ENCODE results near the gene PTGER2. TPM values are rescaled to one million over a fixed set of nuclear protein-coding genes. Genes with fewer than 3 reads are reported as not detected.
A peak's percentile ranks its signal among the peaks of the same experiment; 100 is the strongest.

PTGER2 gene
- total and polyA plus RNA-seq, 3 experiments from 2014 or later: 34.4 to 289 (median 35.6) TPM

DNA sequence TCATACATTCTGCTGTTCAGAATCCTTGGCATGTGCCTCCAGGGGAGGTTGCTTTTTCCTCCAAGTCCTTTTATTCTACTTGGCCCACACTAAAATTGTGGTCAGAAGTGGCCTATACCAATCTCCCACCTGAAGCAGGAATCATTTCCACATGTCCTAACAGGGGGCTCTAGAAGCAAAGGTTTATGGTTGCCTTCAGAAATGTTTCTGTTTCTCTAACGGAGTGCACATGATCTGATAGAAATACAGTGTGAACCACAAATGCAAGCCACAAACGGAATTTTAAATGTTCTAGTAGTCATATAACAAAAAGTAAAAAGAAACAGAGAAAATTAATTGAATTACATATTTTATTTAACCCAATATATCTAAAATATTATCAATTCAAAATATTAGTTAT is 4.0 kb downstream of the PTGER2 start:
- ChIA-PET CTCF (interaction anchor here (1.0 to 3.9 kb wide), 5 partner anchors 12 to 666 kb away, joined by 3 to 21 read pairs (median 4); partner anchors contain the start of gene FRMD6), POLR2A (interaction anchor here (1.7 kb wide), 1 partner anchor 9 kb away, joined by 5 read pairs; no protein-coding TSS in a partner anchor)
- Histone ChIP-seq H3K27me3 (ENCODE audit: insufficient read depth, low read length, poor library complexity, severe bottlenecking) (no peaks in the 10 kb centered on the region), H3K9me3 (ENCODE audit: low read length) (peaks cover 7% of the 10 kb centered on the region), H3K27ac (ENCODE audit: low read depth, low read length) (no peak overlapping the region), H3K4me3 (ENCODE audit: low read length) (peak overlapping the region; percentile 68), H3K36me3 (ENCODE audit: insufficient read depth, low read length) (no peaks in the 10 kb centered on the region), H3K4me1 (ENCODE audit: insufficient read depth, low read length) (peaks cover 47% of the 10 kb centered on the region)
- no peak for DNase-seq
- H3K27me3 Mint-ChIP-seq: peaks cover 0 to 2% of the 10 kb centered on the region in 2 donors
- H3K4me1 Mint-ChIP-seq: peaks cover 59 to 84% (median 84%) of the 10 kb centered on the region in 3 donors
- peaks cover 22 to 59% (median 37%) of the 10 kb centered on the region in 3 donors for H3K36me3 Mint-ChIP-seq
- H3K9me3 Mint-ChIP-seq: peaks cover 3 to 14% (median 12%) of the 10 kb centered on the region in 5 donors
- peak overlapping the region; percentile 92 to 100 (median 97) for H3K4me3 Mint-ChIP-seq
- peak overlapping the region; percentile 84 to 99 (median 93) for H3K27ac Mint-ChIP-seq

DNA sequence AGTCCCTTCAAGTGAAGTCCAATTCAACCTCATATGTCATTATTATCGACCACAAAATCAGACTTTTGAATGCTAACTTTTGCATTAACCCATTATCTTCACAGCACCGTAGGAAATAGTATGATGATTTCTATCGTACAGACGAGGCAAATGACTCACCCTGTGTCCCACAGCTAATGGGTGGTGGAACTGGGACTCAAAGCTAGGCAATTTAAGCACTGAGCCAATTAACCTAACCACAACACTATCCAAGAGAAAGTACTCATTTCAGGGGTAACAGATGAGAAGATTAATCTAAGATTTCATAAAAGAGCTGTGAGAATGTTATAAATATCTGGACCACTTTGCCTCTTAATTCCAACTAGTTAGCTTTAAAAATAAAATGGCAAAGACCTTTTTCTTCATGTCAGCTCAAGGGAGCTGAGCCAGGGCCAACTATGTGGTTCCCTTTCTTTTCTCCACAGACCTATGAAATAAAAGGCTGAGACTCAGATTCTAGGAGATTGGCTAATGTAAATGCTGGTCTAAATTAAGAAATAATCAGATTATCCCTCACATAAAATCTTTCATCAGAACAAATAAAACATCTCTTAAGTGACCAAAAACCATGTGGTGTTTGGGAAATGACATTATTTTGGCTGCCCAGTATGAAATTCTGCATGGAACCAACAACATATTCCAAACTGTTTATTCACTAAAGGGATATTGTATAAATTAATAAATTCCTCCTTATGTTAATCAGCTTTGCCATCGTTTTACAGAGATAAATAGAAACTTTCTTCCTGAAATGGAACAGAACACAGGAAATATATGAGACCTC is 4.9 kb downstream of the PTGER2 start:
- H3K4me1 ChIP-seq (ENCODE audit: insufficient read depth, low read length): peaks cover 49% of the 10 kb centered on the region
- no peak for DNase-seq
- Mint-ChIP-seq H3K27ac (peak overlapping the region; percentile 72 to 93 (median 86)), H3K4me1 (peaks cover 60 to 85% (median 84%) of the 10 kb centered on the region in 3 donors), H3K9me3 (peaks cover 3 to 18% (median 13%) of the 10 kb centered on the region in 5 donors), H3K36me3 (peaks cover 19 to 57% (median 41%) of the 10 kb centered on the region in 3 donors), H3K27me3 (peaks cover 0 to 2% of the 10 kb centered on the region in 2 donors), H3K4me3 (peak overlapping the region; percentile 90 to 100 (median 92))
- H3K36me3 ChIP-seq (ENCODE audit: insufficient read depth, low read length): no peaks in the 10 kb centered on the region
- H3K27me3 ChIP-seq (ENCODE audit: insufficient read depth, low read length, poor library complexity, severe bottlenecking): no peaks in the 10 kb centered on the region
- POLR2A ChIA-PET: interaction anchor here (0.8 to 1.7 kb wide), 2 partner anchors 8 to 34 kb away, joined by 3 to 5 read pairs; no protein-coding TSS in a partner anchor
- no peak overlapping the region for H3K27ac ChIP-seq (ENCODE audit: low read depth, low read length)
- peaks cover 7% of the 10 kb centered on the region for H3K9me3 ChIP-seq (ENCODE audit: low read length)
- CTCF ChIA-PET: interaction anchor here (1.0 to 3.9 kb wide), 5 partner anchors 13 to 150 kb away, joined by 3 to 21 read pairs (median 6); no protein-coding TSS in a partner anchor
- peak overlapping the region; percentile 25 for H3K4me3 ChIP-seq (ENCODE audit: low read length)

DNA sequence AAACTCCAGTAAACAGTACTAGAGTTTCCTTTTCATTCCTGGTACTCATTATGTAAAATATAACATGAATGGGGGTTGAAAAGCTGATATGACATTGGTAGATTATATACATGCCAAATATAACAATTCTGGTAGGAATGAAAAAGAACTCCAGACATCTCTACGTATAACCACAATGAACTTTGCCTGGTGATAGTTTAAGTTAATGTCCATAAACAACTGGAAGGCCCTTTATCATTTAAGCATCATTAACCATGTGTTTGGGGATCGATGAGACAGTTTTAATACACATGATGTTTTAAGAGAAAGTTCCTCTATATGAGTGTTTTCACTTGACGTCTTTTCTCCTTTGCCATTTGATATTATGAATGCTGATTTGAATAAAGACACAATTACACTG is 5.8 kb downstream of the PTGER2 start:
- peak overlapping the region; percentile 59 to 93 (median 82) for H3K27ac Mint-ChIP-seq
- H3K4me3 ChIP-seq (ENCODE audit: low read length): no peak overlapping the region
- peaks cover 18 to 51% (median 41%) of the 10 kb centered on the region in 3 donors for H3K36me3 Mint-ChIP-seq
- H3K9me3 Mint-ChIP-seq: peaks cover under 1 to 18% (median 13%) of the 10 kb centered on the region in 5 donors
- ChIA-PET CTCF (interaction anchor here (1.3 to 3.9 kb wide), 4 partner anchors 14 to 81 kb away, joined by 4 to 21 read pairs (median 6); no protein-coding TSS in a partner anchor), POLR2A (no interaction called here)
- H3K4me1 ChIP-seq (ENCODE audit: insufficient read depth, low read length): peaks cover 56% of the 10 kb centered on the region
- H3K4me1 Mint-ChIP-seq: peaks cover 67 to 94% (median 90%) of the 10 kb centered on the region in 3 donors
- H3K27me3 Mint-ChIP-seq: peaks cover 0 to under 1% of the 10 kb centered on the region in 2 donors
- H3K9me3 ChIP-seq (ENCODE audit: low read length): peaks cover 7% of the 10 kb centered on the region
- no peak for DNase-seq
- H3K27me3 ChIP-seq (ENCODE audit: insufficient read depth, low read length, poor library complexity, severe bottlenecking): no peaks in the 10 kb centered on the region
- peak overlapping the region; percentile 90 to 100 (median 92) for H3K4me3 Mint-ChIP-seq
- H3K36me3 ChIP-seq (ENCODE audit: insufficient read depth, low read length): no peaks in the 10 kb centered on the region
- peak overlapping the region; percentile 4 for H3K27ac ChIP-seq (ENCODE audit: low read depth, low read length)

DNA sequence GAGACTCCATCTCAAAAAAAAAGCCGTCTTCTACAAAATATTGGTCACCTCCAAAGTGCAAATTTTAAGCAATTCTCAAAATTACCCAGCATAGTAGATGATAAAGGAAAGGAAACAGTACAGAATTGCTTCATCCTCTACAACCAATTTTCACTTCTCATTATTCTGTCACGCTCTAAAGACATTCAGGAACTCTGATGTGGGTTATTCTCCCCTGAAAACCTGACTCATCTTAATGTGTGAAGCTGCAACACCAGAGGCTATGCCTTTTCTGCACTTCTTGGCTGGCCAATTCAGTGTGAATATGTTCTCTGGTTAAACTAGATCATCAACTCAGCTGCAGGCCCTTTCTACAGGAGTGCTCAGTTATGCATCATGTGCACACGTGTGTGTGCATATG is 11.0 kb downstream of the PTGER2 start:
- H3K4me3 Mint-ChIP-seq: peak overlapping the region; percentile 29 to 73 (median 66)
- Histone ChIP-seq H3K27ac (ENCODE audit: low read depth, low read length) (no peak overlapping the region), H3K9me3 (ENCODE audit: low read length) (peaks cover 7% of the 10 kb centered on the region), H3K4me3 (ENCODE audit: low read length) (no peak overlapping the region), H3K4me1 (ENCODE audit: insufficient read depth, low read length) (peaks cover 50% of the 10 kb centered on the region), H3K27me3 (ENCODE audit: insufficient read depth, low read length, poor library complexity, severe bottlenecking) (no peaks in the 10 kb centered on the region), H3K36me3 (ENCODE audit: insufficient read depth, low read length) (peaks cover 4% of the 10 kb centered on the region)
- DNase-seq: peak in 2 of 5 donors; percentile 36 to 55
- H3K36me3 Mint-ChIP-seq: peaks cover 30 to 69% (median 45%) of the 10 kb centered on the region in 3 donors
- H3K4me1 Mint-ChIP-seq: peaks cover 88 to 96% (median 92%) of the 10 kb centered on the region in 3 donors
- ChIA-PET CTCF (interaction anchor here (2.1 kb wide), 1 partner anchor 9 kb away, joined by 7 read pairs; no protein-coding TSS in a partner anchor), POLR2A (interaction anchor here (2.9 kb wide), 1 partner anchor 10 kb away, joined by 17 read pairs; the partner anchor contains the start of gene PTGER2)
- H3K9me3 Mint-ChIP-seq: peaks cover 0 to 18% (median 13%) of the 10 kb centered on the region in 5 donors
- H3K27ac Mint-ChIP-seq: peak overlapping the region; percentile 70 to 95 (median 86)
- no peaks in the 10 kb centered on the region for H3K27me3 Mint-ChIP-seq

DNA sequence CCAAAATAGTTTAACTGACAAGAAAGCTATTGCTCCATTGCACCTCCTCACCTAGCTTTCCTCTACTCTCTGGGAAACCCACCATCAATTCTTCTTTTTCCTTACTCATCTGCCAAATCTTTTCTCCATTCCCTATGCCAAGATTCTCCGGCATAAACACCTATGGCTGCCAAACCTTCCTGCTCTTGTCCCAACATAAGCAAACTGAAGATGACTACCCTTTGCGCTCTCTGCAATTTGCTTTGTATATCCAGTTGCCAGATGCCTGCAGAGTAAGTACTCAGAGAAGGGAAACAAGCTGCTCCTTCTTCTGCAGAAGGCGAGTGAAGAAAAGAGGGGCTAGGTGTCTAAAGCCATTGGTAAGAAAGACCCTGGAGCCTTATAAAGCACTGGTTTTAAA is 11.5 kb downstream of the PTGER2 start:
- peak overlapping the region in 7 of 8 donors; percentile 70 to 95 (median 85) for H3K27ac Mint-ChIP-seq
- H3K4me1 Mint-ChIP-seq: peaks cover 87 to 96% (median 92%) of the 10 kb centered on the region in 3 donors
- peaks cover 31 to 71% (median 42%) of the 10 kb centered on the region in 3 donors for H3K36me3 Mint-ChIP-seq
- Histone ChIP-seq H3K27ac (ENCODE audit: low read depth, low read length) (no peak overlapping the region), H3K4me1 (ENCODE audit: insufficient read depth, low read length) (peaks cover 45% of the 10 kb centered on the region), H3K9me3 (ENCODE audit: low read length) (peaks cover 7% of the 10 kb centered on the region), H3K4me3 (ENCODE audit: low read length) (no peak overlapping the region), H3K36me3 (ENCODE audit: insufficient read depth, low read length) (peaks cover 4% of the 10 kb centered on the region), H3K27me3 (ENCODE audit: insufficient read depth, low read length, poor library complexity, severe bottlenecking) (no peaks in the 10 kb centered on the region)
- peaks cover 0 to 18% (median 13%) of the 10 kb centered on the region in 5 donors for H3K9me3 Mint-ChIP-seq
- no peak for DNase-seq
- peak overlapping the region; percentile 29 to 73 (median 66) for H3K4me3 Mint-ChIP-seq
- POLR2A ChIA-PET: interaction anchor here (2.9 kb wide), 1 partner anchor 11 kb away, joined by 17 read pairs; the partner anchor contains the start of gene PTGER2
- no peaks in the 10 kb centered on the region for H3K27me3 Mint-ChIP-seq
- CTCF ChIA-PET: interaction anchor here (2.1 kb wide), 1 partner anchor 9 kb away, joined by 7 read pairs; no protein-coding TSS in a partner anchor

DNA sequence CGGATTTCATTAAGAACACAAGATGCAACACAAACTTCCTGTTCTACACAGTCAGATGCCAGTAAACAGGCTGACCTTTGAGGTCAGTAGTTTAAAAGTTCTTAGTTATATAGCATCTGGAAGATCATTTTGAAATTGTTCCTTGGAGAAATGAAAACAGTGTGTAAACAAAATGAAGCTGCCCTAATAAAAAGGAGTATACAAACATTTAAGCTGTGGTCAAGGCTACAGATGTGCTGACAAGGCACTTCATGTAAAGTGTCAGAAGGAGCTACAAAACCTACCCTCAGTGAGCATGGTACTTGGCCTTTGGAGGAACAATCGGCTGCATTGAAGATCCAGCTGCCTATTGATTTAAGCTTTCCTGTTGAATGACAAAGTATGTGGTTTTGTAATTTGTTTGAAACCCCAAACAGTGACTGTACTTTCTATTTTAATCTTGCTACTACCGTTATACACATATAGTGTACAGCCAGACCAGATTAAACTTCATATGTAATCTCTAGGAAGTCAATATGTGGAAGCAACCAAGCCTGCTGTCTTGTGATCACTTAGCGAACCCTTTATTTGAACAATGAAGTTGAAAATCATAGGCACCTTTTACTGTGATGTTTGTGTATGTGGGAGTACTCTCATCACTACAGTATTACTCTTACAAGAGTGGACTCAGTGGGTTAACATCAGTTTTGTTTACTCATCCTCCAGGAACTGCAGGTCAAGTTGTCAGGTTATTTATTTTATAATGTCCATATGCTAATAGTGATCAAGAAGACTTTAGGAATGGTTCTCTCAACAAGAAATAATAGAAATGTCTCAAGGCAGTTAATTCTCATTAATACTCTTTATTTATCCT is 13.5 kb downstream of the PTGER2 start:
- Mint-ChIP-seq H3K36me3 (peaks cover 25 to 61% (median 34%) of the 10 kb centered on the region in 3 donors), H3K4me1 (peaks cover 81 to 91% (median 91%) of the 10 kb centered on the region in 3 donors), H3K27ac (peak overlapping the region; percentile 74 to 93 (median 86)), H3K4me3 (peak overlapping the region; percentile 24 to 73 (median 50)), H3K27me3 (no peaks in the 10 kb centered on the region), H3K9me3 (peaks cover 0 to 8% (median 5%) of the 10 kb centered on the region in 5 donors)
- Histone ChIP-seq H3K4me1 (ENCODE audit: insufficient read depth, low read length) (peaks cover 44% of the 10 kb centered on the region), H3K4me3 (ENCODE audit: low read length) (no peak overlapping the region), H3K27ac (ENCODE audit: low read depth, low read length) (no peak overlapping the region), H3K27me3 (ENCODE audit: insufficient read depth, low read length, poor library complexity, severe bottlenecking) (no peaks in the 10 kb centered on the region), H3K9me3 (ENCODE audit: low read length) (no peaks in the 10 kb centered on the region), H3K36me3 (ENCODE audit: insufficient read depth, low read length) (peaks cover 4% of the 10 kb centered on the region)
- CTCF ChIA-PET: interaction anchor here (0.7 to 1.3 kb wide), 2 partner anchors 11 to 13 kb away, joined by 3 to 4 read pairs; partner anchors contain the start of gene PTGER2
- DNase-seq: no peak
- POLR2A ChIA-PET: interaction anchor here (0.9 to 2.9 kb wide), 3 partner anchors 9 to 225 kb away, joined by 3 to 17 read pairs (median 5); partner anchors contain the start of genes GPR137C, PTGER2 and TXNDC16

DNA sequence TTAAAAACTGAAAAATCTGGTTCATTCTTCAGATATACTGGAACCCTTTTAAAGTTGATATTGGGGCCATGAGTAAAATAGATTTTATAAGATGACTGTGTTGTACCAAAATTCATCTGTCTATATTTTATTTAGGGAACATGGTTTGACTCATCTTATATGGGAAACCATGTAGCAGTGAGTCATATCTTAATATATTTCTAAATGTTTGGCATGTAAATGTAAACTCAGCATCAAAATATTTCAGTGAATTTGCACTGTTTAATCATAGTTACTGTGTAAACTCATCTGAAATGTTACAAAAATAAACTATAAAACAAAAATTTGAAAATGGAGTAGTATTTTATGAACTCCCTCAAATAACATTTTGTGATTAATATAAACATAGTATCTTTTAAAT is 14.2 kb downstream of the PTGER2 start:
- CTCF ChIA-PET: no interaction called here
- no peaks in the 10 kb centered on the region for H3K27me3 Mint-ChIP-seq
- DNase-seq: no peak
- H3K9me3 Mint-ChIP-seq: peaks cover 0 to 2% (median 0%) of the 10 kb centered on the region in 5 donors
- H3K9me3 ChIP-seq (ENCODE audit: low read length): no peaks in the 10 kb centered on the region
- H3K27ac Mint-ChIP-seq: peak overlapping the region; percentile 74 to 93 (median 86)
- no peaks in the 10 kb centered on the region for H3K27me3 ChIP-seq (ENCODE audit: insufficient read depth, low read length, poor library complexity, severe bottlenecking)
- H3K4me3 Mint-ChIP-seq: peak overlapping the region in 5 of 7 donors; percentile 16 to 73 (median 50)
- H3K36me3 ChIP-seq (ENCODE audit: insufficient read depth, low read length): peaks cover 4% of the 10 kb centered on the region
- POLR2A ChIA-PET: no interaction called here
- H3K4me1 ChIP-seq (ENCODE audit: insufficient read depth, low read length): peaks cover 44% of the 10 kb centered on the region
- H3K27ac ChIP-seq (ENCODE audit: low read depth, low read length): no peak overlapping the region
- no peak overlapping the region for H3K4me3 ChIP-seq (ENCODE audit: low read length)
- peaks cover 22 to 55% (median 27%) of the 10 kb centered on the region in 3 donors for H3K36me3 Mint-ChIP-seq
- peaks cover 78 to 92% (median 89%) of the 10 kb centered on the region in 3 donors for H3K4me1 Mint-ChIP-seq

Data from CD8-positive, alpha-beta memory T cell (primary cell).